MM.1S (cell line): Measurements from ENCODE around the gene RIMKLB.

Experiments used
- DNase-seq: peaks from one replicate; pipeline ENCODE4 v3.0.0-alpha.2; 2015
- H2AFZ ChIP-seq: fragments of 300-600 bp; sonication (generic); 2 replicates; pipeline ENCODE4 v1.6.0; 2016; ENCODE audit warnings: antibody characterized with exemption, low read length
- H3F3A ChIP-seq: fragments of 300-600 bp; sonication (generic); 2 replicates; pipeline ENCODE4 v1.6.1; 2016; ENCODE audit warnings: mild to moderate bottlenecking, antibody characterized with exemption, low read length, moderate library complexity, mixed read lengths; ENCODE audit not compliant: insufficient read depth
- H3K27ac ChIP-seq: fragments of 300-600 bp; sonication (generic); 2 replicates; pipeline ENCODE4 v1.5.1; 2016; ENCODE audit warnings: mild to moderate bottlenecking, low read length
- H3K27me3 ChIP-seq: fragments of 300-600 bp; sonication (generic); replicated peaks from 2 replicates; pipeline ENCODE4 v1.6.0; 2016; ENCODE audit warnings: low read length; ENCODE audit not compliant: insufficient read depth
- H3K36me3 ChIP-seq: fragments of 300-600 bp; sonication (generic); replicated peaks from 2 replicates; pipeline ENCODE4 v1.6.1; 2016; ENCODE audit warnings: mild to moderate bottlenecking, low read length, mixed read lengths; ENCODE audit not compliant: insufficient read depth
- H3K4me1 ChIP-seq: fragments of 300-600 bp; sonication (generic); 2 replicates; pipeline ENCODE4 v1.6.1; 2016; ENCODE audit warnings: low read length, mixed read lengths
- H3K4me2 ChIP-seq: fragments of 300-600 bp; sonication (generic); 2 replicates; pipeline ENCODE4 v1.6.0; 2016; ENCODE audit warnings: low read depth, low read length
- H3K4me3 ChIP-seq: fragments of 300-600 bp; sonication (generic); 2 replicates; pipeline ENCODE4 v1.5.1; 2016; ENCODE audit warnings: low read length, mixed read lengths
- H3K79me2 ChIP-seq: fragments of 300-600 bp; sonication (generic); 2 replicates; pipeline ENCODE4 v1.6.1; 2016; ENCODE audit warnings: mixed run types, low read length, mixed read lengths
- H3K9ac ChIP-seq: fragments of 300-600 bp; sonication (generic); 2 replicates; pipeline ENCODE4 v1.6.1; 2016; ENCODE audit warnings: low read length, mixed read lengths
- H3K9me2 ChIP-seq: fragments of 300-600 bp; sonication (generic); replicated peaks from 2 replicates; pipeline ENCODE4 v1.6.1; 2016; ENCODE audit warnings: mild to moderate bottlenecking, low read length, mixed read lengths; ENCODE audit not compliant: insufficient read depth
- H3K9me3 ChIP-seq: fragments of 300-600 bp; sonication (generic); replicated peaks from 2 replicates; pipeline ENCODE4 v1.6.1; 2016; ENCODE audit warnings: mild to moderate bottlenecking, low read length, mixed read lengths; ENCODE audit not compliant: insufficient read depth
- H4K20me1 ChIP-seq: fragments of 300-600 bp; sonication (generic); 2 replicates; pipeline ENCODE4 v1.6.1; 2016; ENCODE audit warnings: mild to moderate bottlenecking, low read length, moderate library complexity, mixed read lengths; ENCODE audit not compliant: insufficient read depth
- EZH2 ChIP-seq: fragments of 300-600 bp; sonication (generic); optimal IDR thresholded peaks from 2 replicates; pipeline ENCODE3; 2017; ENCODE audit warnings: low read depth, mild to moderate bottlenecking, antibody characterized with exemption, low read length, mixed read lengths
- EZH2phosphoT487 ChIP-seq: fragments of 300-600 bp; sonication (generic); IDR thresholded peaks from 2 replicates; pipeline ENCODE4 v1.6.1; 2018; ENCODE audit warnings: antibody characterized with exemption, low read length
- TF ChIP-seq, protein P1 (sequence below): fragments of 300-600 bp; sonication (generic); IDR thresholded peaks from 2 replicates; pipeline ENCODE4 v1.5.1; 2016; ENCODE audit warnings: antibody characterized with exemption, low read length, mixed read lengths

Gene RIMKLB

GRCh38 chr12:8697476-8698131 is at the start of gene RIMKLB:
TSS of gene RIMKLB (plus strand) at chr12:8697991. CDS start at chr12:8713867, 15,876 bp downstream.
- Histone ChIP-seq H3K4me3 (peak within 1 kb of the TSS; percentile 90), H3K9me3 (no peaks in the 10 kb centered on the region), H3K4me2 (peak within 1 kb of the TSS; percentile 98), H3F3A (peaks cover 10% of the 10 kb centered on the region; the same call in 1 of the 2 replicates), H3K9ac (peak within 1 kb of the TSS; percentile 40; the same call in 1 of the 2 replicates), H3K9me2 (no peaks in the 10 kb centered on the region), H4K20me1 (no peaks in the 10 kb centered on the region), H3K4me1 (no peaks in the 10 kb centered on the region), H3K27ac (no peak within 1 kb of the TSS; the same call in 1 of the 2 replicates), H3K79me2 (no peaks in the 10 kb centered on the region), H3K36me3 (no peaks in the 10 kb centered on the region), H2AFZ (peak within 1 kb of the TSS; percentile 94), H3K27me3 (peaks cover 36% of the 10 kb centered on the region)
- no peak for TF ChIP-seq EZH2phosphoT487
- TF ChIP-seq, protein P1, sequence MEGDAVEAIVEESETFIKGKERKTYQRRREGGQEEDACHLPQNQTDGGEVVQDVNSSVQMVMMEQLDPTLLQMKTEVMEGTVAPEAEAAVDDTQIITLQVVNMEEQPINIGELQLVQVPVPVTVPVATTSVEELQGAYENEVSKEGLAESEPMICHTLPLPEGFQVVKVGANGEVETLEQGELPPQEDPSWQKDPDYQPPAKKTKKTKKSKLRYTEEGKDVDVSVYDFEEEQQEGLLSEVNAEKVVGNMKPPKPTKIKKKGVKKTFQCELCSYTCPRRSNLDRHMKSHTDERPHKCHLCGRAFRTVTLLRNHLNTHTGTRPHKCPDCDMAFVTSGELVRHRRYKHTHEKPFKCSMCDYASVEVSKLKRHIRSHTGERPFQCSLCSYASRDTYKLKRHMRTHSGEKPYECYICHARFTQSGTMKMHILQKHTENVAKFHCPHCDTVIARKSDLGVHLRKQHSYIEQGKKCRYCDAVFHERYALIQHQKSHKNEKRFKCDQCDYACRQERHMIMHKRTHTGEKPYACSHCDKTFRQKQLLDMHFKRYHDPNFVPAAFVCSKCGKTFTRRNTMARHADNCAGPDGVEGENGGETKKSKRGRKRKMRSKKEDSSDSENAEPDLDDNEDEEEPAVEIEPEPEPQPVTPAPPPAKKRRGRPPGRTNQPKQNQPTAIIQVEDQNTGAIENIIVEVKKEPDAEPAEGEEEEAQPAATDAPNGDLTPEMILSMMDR: no peak
- TF ChIP-seq EZH2: no peak
- DNase-seq: peak; percentile 75

- no peaks in the 10 kb centered on the region for H4K20me1 ChIP-seq
- H3K79me2 ChIP-seq: no peaks in the 10 kb centered on the region
- TF ChIP-seq, protein P1: no peak
- no peak for TF ChIP-seq EZH2
- no peak overlapping the region for H3K9ac ChIP-seq
- H3K4me2 ChIP-seq: peak overlapping the region; percentile 10; the same call in 1 of the 2 replicates
- H2AFZ ChIP-seq: no peak overlapping the region
- H3K4me1 ChIP-seq: peaks cover 32% of the 10 kb centered on the region
- H3K27ac ChIP-seq: peak overlapping the region; percentile 8; the same call in 1 of the 2 replicates
- peak; percentile 87 for DNase-seq
- H3K9me3 ChIP-seq: no peaks in the 10 kb centered on the region
- peaks cover 29% of the 10 kb centered on the region for H3F3A ChIP-seq
- no peaks in the 10 kb centered on the region for H3K36me3 ChIP-seq
- no peak overlapping the region for H3K4me3 ChIP-seq
- peaks cover 14% of the 10 kb centered on the region; the same call in 1 of the 2 replicates for H3K27me3 ChIP-seq
- H3K9me2 ChIP-seq: no peaks in the 10 kb centered on the region
These were observed 49.1 kb upstream of the RIMKLB start for GRCh38 chr12:8648576-8649205.

DNA sequence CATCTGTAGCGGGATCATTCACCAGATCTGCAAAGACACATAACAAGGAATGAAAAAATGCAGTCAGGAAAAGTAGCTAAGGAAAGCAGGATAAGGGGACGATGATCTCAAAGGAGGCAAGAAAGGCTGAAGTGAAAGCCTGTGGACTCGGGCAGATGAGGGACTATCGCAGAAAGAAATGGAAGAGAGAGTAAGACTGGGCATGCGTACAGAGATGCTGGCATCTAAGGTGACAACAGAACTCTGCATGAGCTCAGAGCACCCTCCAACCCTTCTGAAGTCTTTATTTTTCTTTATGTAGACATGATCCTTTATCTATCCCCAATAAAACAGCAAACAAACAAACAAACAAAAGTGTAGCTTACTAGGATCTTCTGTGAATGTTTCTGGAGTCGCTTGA is 42.4 kb upstream of the RIMKLB start:
- TF ChIP-seq EZH2phosphoT487: no peak
- TF ChIP-seq, protein P1: no peak
- no peak for TF ChIP-seq EZH2
- H2AFZ ChIP-seq: no peak overlapping the region

More for the DNA sequence above, 42.4 kb upstream of the RIMKLB start:
- H3F3A ChIP-seq: no peaks in the 10 kb centered on the region
- H3K36me3 ChIP-seq: no peaks in the 10 kb centered on the region
- H3K4me1 ChIP-seq: no peaks in the 10 kb centered on the region
- no peaks in the 10 kb centered on the region for H3K9me3 ChIP-seq
- no peak for DNase-seq
- no peaks in the 10 kb centered on the region for H3K9me2 ChIP-seq
- no peak overlapping the region for H3K9ac ChIP-seq
- H4K20me1 ChIP-seq: no peaks in the 10 kb centered on the region
- H3K27ac ChIP-seq: no peak overlapping the region
- no peaks in the 10 kb centered on the region for H3K79me2 ChIP-seq
- H3K4me2 ChIP-seq: no peak overlapping the region
- no peak overlapping the region for H3K4me3 ChIP-seq
- H3K27me3 ChIP-seq: no peaks in the 10 kb centered on the region
